ENCODE data around the gene MYO18A.

GRCh38 chr17:29108823-29109476 lies 71.2 kb downstream of the MYO18A start:
- TF ChIP-seq, protein P1, sequence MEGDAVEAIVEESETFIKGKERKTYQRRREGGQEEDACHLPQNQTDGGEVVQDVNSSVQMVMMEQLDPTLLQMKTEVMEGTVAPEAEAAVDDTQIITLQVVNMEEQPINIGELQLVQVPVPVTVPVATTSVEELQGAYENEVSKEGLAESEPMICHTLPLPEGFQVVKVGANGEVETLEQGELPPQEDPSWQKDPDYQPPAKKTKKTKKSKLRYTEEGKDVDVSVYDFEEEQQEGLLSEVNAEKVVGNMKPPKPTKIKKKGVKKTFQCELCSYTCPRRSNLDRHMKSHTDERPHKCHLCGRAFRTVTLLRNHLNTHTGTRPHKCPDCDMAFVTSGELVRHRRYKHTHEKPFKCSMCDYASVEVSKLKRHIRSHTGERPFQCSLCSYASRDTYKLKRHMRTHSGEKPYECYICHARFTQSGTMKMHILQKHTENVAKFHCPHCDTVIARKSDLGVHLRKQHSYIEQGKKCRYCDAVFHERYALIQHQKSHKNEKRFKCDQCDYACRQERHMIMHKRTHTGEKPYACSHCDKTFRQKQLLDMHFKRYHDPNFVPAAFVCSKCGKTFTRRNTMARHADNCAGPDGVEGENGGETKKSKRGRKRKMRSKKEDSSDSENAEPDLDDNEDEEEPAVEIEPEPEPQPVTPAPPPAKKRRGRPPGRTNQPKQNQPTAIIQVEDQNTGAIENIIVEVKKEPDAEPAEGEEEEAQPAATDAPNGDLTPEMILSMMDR (IDR thresholded peaks at IDR 0.05; ENCODE audit: low read length): no peak
- TF ChIP-seq EZH2phosphoT487 (IDR thresholded peaks at IDR 0.05; ENCODE audit: low read length): no peak
- no peak for TF ChIP-seq EZH2 (optimal IDR thresholded peaks at IDR 0.05; ENCODE audit: low read depth, low read length)
